Hindlimb muscle (tissue), 1 donor: ENCODE measurements around the gene OTX1. TPM values are rescaled to one million over a fixed set of nuclear protein-coding genes. Genes with fewer than 3 reads are reported as not detected.
A peak's percentile ranks its signal among the peaks of the same experiment; 100 is the strongest.
"Not testable (repeated sequence)": the region's sequence is repeated elsewhere in the genome, so short reads cannot be mapped to it uniquely, and the experiment has no call there.

Source experiments
- DNase-seq: peaks from one replicate; pipeline ENCODE4 v3.0.0-alpha.2; 2013
- polyA plus RNA-seq: library from polyadenylated mRNA; unstranded; fragments of 120-200 nt; gene quantifications from one replicate; pipeline ENCODE4 v1.2.1, GENCODE V29; 2013; ENCODE audit not compliant: insufficient read length

Gene OTX1
- 0.06 TPM for polyA plus RNA-seq

DNA sequence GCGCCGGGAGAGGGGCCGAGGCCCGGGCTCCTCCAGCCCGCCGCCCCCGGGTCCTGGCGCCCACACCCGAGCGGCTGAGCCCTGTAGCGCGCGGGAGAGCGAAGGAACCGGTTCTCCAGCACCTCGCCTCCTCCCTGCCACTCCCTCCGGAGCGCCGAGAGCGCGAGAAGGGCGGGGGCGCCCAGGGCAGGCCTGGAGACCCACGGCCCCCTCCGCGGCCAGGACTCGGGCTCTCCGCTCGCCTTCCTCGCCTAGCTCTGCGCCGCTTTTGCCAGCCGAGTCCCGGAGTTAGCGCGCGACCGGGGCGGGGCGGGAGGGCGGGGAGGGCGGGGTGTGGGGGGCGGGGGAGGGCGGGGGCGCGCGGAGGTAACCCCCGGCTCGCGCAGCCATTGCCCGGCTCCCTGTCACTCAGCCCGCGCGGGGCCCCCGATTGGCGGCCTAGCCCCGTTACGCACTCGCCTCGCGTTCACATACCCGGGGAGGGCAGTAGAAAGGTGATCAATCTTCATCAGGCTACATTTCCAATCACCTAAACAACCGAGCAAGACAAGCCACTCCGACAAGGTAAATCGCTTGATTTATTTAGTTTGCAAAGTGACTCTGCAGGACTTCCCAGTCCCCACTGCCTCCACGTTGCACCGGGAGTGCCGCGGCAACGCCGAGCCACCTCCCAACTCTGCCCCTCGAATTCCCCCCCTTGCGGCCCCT, at the start of gene OTX1:
OTX1 (plus strand) TSS at position 497 of the 708 bp plus-strand sequence. CDS start 2,161 bp downstream, outside the sequence.
- no peak for DNase-seq

DNA sequence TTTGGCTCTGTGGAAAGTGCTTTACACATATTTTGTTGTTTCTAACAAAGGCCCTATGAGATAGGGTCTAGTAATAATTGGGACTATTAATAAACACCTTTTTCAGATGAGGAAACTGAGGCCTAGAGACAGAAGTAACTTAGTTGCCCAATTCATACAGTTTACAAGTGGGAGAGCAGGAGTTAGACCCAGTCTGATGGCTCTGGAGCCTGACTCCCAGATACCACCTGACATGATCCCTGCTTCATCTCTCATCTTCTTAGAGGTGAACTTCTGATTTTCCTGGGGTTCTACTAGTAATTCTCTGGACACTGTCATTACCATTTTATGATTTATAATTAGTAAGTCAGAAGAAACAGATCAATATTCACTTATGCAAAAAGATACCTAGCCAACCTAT, 49.1 kb upstream of the OTX1 start:
- DNase-seq: no peak

DNA sequence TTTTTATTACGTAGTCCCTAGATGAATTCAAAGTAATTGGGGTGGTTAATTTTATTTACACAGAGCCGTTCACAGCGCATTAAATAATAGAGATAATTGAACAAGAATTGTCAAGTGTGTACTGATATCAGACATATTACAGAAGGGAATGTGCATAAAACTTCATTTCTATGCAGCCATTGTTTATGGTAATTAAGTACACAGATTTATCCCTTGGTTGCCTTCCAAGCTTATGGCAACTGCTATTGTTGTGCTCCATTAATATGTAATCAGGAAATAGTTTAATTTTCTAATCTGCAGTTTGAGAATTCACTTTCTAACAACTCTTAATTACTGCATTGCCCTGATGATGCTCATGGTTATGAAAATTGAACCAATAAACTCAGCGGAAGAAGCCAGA, 47.3 kb upstream of the OTX1 start:
- DNase-seq: no peak

DNA sequence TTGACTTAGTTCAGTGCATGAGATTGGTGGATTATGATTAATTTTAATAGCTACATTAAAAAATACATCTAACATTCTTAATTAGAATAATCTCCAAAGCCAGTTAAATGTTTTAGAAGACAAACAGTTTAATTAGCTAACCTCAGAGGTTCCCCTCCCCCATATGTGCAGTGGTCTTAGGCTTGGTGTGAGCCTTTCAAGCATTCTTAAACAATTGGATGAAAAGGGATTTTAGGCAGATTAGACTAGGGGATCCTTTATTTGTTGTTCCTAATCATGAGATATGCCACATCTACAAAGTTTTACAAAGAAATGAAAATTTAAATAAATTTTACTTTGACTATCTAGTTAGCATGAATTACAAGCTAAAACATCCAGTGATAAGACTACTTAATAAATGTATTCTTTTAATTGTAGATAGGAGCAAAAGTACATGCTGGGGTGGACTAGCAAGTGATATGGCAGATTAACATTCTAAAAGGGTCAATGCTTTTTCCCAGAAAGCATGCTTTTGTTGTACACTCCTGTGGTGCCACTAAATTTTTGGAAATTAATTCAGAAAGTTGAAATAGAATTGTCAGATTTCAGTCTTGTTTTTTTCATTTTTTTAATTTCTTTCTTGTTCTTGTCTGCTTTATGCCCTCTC, 42.7 kb upstream of the OTX1 start:
- no peak for DNase-seq

DNA sequence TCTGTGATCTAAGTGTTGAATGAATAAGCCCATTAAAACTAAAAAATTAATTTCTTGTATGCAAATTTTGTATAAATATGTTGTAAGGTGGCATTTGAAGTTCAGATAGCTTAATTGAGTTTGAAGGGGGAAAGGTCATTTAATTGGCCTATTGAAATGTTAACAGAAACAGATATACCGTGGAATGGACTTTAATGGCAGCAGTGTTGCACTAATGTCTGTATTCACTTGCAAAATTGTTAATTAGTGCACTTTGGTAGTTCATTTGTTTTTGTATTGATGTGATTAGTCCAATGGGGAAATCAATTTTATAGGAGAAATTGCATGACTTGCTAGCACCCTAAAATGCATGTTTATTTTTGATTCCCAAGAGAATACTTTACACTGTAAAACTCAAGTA, 41.8 kb upstream of the OTX1 start:
- DNase-seq: no peak

DNA sequence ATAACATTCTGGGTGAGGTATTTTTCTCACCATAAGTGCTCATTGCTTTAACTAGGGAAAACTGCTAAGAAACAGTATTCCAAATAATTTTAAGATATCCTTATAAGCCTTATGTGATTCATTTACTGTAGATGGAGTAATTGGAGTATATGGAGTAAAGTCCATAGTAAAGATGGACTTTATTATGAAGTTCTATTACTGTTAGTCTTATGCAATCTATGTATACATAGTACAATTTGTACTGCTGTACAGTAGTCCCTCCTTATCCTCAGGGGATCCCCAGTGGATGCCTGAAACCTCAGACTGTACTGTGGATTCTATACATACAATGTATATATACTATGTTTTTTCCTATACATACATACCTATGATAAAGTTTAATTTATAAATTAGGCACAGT, 41.1 kb upstream of the OTX1 start:
- no peak for DNase-seq

DNA sequence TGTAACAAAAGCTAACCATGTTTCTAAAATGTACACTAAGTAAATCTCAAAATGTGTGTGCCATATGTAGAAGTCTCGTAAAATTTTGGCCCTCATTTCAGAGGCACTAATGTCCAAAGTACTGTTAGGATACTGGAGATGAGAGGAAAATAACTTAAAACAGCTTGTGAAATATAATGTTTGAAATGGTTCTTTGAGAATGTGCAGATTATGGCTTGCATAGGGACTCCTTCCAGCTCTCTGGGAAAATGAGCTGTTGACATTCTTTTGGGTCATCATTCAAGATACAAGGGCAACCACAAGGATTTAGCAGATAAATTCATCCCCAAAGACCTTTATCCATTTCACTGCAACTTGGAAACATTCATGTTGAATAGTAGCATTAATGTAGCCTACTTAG, 38.1 kb upstream of the OTX1 start:
- peak; percentile 22 for DNase-seq

DNA sequence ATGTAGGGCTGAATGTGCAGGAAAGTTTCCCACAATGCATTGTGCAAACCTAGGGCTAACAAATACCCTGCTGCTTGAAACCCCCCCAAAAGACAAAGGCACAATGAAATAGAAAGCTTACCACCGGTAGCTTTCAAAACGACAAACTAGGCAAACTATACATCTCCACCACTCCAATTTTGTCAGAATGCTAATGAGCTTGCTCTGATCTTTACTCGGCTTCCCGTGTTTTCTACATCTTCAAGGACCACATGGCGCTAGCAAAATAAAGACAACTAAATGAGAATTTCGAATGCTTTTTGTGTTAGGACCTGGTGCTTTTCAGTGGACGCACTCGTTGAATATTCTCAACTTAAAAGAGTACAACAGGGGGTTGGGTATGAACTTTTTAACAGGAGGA, 37.2 kb upstream of the OTX1 start:
- DNase-seq: no peak

DNA sequence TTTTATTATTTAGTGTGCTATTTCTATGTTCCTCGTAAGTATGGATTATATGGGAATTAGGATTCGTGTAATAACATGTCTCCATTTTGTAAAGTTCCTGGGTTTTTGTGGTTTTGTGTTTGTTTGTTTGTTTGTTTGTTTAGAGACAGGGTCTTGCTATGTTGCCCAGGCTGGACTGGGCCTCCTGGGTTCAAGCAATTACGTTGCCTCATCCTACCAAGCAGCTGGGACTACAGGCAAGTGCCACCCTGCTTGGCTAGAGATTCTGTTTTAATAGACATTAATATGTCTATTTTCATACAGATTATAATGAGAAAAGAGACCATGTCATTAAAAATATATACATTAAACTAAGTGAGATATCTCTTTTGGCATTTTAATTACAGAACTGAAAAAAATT, 35.2 kb upstream of the OTX1 start:
- DNase-seq: no peak

DNA sequence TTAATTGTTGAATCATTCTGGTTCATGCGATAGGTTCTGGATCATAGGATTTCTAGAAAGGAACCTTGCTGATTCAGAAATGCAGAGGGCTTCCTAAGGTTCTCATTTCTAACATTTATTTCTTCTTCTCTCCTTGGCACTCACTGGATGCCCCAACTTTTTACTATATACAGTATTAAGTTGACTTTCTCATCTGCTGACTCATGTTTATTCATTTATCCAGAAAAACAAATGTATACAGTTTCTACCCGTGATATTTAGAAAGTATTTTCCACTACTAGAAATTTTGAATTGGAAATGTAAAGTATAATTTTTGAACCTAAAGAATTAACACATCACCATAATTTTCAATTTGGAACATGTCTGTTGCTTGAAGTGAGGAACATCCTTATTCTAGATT, 32.2 kb upstream of the OTX1 start:
- no peak for DNase-seq

DNA sequence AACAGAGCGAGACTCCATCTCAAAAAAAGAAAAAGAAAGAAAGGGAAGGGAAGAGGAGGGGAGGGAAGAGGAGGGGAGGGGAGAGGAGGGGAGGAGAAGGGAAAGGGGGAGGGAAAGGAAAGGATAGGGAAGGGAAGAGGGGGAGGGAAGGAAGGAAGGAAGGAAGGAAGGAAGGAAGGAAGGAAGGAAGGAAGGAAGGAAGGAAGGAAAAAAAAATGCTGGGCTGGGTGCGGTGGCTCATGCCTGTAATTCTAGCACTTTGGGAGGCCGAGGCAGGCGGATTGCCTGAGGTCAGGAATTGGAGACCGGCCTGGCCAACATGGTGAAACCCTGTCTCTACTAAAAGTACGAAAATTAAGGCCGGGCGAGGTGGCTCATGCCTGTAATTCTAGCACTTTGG, 30.9 kb upstream of the OTX1 start:
- not testable (repeated sequence) for DNase-seq

DNA sequence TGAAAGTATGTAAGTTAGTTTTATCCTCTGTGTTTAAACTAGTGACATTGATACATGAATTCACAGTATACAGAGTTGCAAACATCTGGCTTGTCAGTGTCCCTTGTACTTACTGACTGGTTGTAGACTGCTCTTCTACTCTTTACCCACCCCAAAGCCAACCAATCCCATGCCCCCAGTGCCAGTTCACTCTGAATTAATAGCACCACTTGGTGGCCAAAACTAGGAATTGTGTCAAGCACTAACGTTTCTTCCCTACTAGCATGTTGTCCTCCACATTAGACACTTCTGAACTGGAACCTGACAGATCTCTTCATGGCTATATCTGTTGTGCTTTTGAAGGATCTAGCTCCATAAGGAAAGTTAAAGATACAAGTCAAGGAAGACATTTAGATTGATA, 27.2 kb upstream of the OTX1 start:
- no peak for DNase-seq

DNA sequence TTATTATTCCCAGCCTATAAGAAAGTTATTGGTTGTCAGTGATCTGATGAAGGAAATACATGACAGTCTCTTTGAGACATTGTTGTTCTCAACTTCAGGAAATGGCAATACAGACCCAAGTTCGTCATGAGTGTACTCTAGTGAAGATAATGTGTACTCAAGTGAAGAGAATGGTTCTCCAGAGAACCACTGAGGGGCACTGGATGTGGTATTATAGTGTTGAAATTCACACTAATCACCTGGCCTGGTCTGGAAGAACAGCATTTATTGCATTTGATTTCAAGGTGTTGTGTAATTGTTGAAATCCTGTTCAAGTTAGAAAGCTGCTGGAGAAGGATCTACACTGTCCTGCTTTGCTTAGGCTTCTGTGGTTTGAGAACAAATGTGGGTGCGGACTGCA, 23.4 kb upstream of the OTX1 start:
- DNase-seq: no peak

DNA sequence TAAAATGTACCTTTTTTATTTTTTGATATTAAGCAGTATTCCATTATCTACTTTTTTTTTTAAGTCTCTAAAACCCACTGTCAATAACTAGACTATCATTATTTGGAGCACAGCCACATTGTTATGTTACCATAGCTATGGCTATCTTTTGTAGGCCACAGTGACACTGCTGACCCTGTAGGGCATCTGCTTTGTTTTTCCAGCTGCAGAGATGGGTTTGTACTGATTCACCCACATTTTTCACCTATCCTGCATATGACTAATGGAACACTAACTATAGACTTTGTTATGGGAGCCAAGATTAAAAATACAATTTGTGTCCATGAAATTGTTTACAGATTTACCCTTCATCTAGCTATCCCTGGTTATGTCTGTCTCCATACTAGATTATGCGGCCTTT, 21.6 kb upstream of the OTX1 start:
- no peak for DNase-seq

DNA sequence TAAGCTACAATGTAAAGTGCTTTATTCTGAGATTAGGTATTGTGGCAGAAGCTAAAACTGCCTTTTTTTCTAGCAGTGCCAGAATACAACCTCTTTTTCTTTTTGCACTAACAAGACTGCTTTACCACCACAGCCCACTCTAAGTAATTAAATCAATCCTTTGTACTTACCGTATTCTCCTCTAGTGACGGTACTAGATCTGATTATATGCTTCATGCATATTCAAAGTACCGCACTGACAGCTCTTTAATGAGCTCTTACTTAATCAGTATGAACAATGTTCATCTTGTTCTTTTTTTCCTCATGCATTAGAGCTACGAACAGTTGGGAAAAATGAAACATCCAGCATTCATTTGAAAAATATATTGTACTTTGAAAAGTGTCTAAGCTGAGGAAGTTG, 16.1 kb upstream of the OTX1 start:
- no peak for DNase-seq

DNA sequence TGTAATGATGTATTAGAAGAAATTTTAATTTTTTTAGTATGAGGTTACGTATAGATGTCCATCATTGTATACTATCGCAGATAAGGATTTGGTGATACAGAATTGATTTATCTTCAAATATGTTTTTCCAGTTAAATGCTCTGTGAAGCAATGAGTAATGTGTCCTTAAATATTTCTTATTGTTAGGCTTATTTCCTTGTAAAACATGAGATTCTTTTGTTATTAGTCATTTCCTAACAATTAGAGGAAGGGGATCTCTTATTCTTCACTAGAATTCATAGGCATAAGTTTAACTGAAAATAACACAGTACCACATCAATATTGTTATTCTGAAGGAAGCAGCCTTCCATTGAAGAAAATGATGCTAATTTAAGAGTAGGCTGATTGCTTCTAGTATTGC, 15.5 kb upstream of the OTX1 start:
- DNase-seq: no peak

DNA sequence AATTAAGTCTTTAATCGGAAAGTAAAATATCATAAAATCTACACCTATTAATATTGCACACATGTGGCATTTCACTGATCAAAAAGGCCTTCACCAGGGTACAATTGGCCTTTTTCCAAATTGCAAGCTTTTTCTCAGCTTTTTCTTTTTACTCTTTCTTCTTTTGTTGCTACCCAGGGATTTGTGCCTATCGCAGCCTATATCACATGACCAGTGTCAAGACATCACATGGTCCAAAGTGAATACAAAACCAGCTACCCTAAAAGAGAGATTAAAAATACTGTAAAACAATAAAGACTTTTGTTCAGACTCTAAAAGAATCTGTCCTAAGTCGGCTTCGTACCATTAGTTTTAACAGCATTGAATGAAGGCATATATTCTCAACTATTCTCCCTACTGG, 15.0 kb upstream of the OTX1 start:
- no peak for DNase-seq

DNA sequence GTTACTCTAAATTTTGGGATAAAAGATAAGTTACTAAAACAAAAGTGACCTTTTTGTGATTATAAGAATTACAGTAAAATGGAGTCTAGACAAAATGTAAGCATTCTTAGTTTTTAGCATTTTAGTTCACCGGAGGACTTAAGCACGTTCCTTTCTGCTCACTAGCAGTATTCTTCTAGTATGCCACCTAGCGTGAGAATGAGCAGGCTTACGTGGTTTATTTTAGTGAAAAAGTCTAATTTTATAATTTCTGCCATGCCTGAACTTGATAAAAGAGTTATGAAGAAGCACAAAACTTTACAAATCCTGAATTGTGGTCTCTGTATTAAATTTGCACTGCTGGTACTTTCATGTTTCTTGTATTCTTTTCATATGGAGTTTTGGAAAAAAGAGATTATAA, 12.6 kb upstream of the OTX1 start:
- no peak for DNase-seq

DNA sequence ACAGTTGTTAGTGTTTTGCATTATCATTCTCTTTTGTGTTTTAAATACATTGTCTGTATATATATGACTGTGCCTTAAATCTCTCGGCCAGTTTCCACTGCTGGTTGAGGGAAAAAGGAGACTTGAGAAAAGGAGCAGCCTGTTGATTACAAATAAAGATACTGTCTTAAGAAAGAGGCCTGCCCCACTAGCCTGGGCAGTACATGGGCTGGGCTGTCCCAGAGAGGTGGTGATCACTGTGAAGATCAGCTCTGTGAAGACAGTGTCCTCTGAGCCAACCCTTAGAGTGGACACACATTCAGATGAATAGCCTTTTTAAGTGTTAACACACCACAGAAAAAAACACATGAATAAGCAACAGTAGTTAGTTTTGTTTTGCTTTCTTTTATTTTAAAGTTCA, 10.0 kb upstream of the OTX1 start:
- DNase-seq: no peak

DNA sequence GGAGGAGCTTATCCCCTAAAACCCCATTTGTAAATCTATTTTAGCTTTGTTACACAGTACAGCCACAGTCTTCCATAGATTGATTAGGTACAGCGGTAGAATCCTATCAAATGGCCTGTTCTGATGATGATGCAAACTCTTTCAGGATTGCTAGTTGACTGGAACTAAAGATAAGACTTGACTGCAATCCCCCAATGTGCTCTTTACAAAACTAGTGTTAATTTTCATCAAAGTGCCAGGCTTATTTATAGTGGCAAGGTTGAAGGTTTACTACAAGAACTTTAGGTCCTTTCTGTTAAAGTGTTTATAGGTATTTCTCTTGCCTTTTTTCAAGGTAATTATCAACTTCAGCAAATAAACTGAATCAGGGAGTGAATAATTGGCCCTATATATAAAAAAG, 9.0 kb upstream of the OTX1 start:
- DNase-seq: no peak

DNA sequence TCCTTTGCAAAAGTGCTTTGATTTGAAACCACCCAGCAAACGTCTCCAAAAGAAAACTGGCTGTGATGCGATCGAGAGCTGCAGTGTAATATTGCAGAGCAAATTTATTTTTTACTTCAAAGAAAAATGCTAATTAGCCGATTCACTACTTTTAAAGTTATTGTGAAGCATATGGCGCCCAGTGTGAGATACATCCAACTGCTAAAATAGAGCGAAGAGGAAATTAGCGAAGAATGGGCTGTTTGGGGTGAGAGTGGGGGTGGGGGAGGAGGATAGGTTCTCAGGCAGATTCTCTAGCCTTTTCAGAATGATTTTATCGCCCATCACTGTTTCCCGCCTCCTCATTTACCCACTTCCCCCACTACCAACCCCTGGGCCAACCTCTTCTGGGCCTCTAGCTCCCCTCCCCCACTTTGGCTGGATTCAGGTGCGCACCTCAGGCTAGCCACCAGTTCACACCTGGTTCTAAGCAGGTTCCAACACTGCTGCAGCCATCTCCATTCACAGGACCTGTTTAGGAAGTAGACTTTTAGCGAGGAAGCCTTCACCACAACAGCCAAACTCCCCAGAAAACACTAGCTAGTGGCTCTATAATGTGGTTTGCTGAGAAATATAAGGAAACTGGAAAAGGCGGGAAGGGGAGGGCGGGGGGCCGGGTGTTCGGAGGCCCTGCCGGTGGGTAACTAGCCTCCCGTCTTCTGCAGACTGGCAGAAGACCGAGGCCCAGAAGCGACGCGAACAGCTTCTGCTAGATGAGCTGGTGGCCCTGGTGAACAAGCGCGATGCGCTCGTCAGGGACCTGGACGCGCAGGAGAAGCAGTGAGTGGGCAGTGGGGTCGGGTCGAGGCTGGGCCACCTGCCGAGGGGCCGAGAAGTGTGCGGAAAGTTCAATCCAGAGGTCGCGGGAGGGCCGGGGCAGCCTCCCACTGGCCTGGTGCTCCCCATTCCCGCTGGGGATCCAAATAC, 6.0 kb upstream of the OTX1 start:
- no peak for DNase-seq

DNA sequence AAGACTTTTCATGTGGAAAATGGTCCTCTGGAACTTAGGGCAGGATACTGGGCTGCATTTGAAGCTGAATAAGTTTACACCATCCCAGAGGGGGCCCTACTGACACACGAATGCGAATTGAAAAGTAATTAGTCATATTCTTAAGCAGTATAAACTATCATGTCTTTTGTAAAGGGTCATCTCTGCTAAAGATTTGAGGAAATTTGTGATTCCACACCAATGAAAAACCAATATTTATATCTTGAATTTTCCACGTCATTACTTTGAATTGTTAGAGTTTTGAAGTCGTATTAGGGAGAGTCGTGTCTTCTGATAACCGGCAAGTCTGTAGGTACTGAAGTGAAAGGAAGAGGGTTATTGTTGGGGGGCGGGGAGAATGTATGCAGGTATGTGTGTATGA, 4.1 kb upstream of the OTX1 start:
- no peak for DNase-seq

DNA sequence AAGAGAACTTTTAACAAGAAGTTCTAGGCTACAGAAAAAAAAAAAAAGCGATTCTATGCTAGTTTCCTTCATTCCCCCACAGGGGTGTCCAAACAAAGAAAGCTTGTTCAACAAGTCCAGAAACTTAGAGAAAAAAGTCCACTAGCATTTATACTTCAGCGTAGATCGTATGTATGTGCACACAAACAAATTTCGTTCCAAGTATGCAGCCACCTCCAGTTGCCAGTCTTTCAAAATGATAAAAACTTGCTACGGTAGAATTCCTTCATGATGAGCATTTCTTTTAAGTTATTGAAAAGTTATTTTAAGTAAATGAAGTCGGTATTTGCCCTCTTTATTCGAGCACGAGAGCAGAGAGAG, 3.7 kb upstream of the OTX1 start:
- DNase-seq: no peak
